Erythroblast (primary cell): Measurements from ENCODE around the gene MED12L.

ENCODE experiments used
- GATA1 ChIP-seq: IDR thresholded peaks from 2 replicates; pipeline ENCODE4 v1.6.1; 2011; ENCODE audit warnings: low read depth, mild to moderate bottlenecking, control low read depth, low read length, moderate library complexity
- POLR2A ChIP-seq: IDR thresholded peaks from 2 replicates; pipeline ENCODE4 v1.6.1; 2011; ENCODE audit warnings: mild to moderate bottlenecking, low read length

DNA sequence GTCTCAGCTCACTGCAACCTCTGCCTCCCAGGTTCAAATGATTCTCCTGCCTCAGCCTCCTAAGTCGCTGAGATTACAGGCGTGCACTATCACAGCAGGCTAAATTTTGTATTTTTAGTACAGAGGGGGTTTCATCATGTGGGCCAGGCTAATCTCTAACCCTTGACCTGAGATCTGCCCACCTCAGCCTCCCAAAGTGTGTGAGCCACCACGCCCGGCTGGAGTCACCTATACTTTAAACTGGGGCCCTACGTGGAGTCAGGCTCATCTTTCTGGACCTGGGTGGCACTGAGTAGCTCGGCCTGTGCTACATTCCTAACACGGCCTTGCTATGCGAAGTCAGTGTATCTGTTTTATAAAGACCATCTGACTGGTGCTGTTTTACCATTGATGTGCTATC is 111.8 kb downstream of the MED12L start:
- TF ChIP-seq POLR2A (no peak), GATA1 (no peak)
